Vagina (tissue), 2 donors: ENCODE data around the gene PAK1. TPM values are rescaled to one million over a fixed set of nuclear protein-coding genes. Genes with fewer than 3 reads are reported as not detected.

Experiments used
- DNase-seq, 2 donors: peaks; one replicate each; pipeline ENCODE4 v3.0.0-alpha.2; 2017; ENCODE audit errors: extremely low spot score in 2 of 2
- H3K27ac ChIP-seq: fragments of 200-600 bp; sonication (generic); one replicate; pipeline ENCODE4 v1.5.1; 2019
- H3K27me3 ChIP-seq: fragments of 200-600 bp; sonication (generic); one replicate; pipeline ENCODE4 v1.5.1; 2019
- H3K36me3 ChIP-seq, 2 donors: fragments of 200-600 bp; sonication (generic); one replicate each; pipeline ENCODE4 v1.5.1; 2017 to 2019
- H3K4me1 ChIP-seq: fragments of 200-600 bp; sonication (generic); one replicate; pipeline ENCODE4 v1.5.1; 2019
- H3K4me3 ChIP-seq, 2 donors: fragments of 200-600 bp; sonication (generic); 1 replicate in 1 of 2; 2 replicates in 1 of 2; pipeline ENCODE4 v1.5.1; 2016 to 2019
- H3K9me3 ChIP-seq: fragments of 200-600 bp; sonication (generic); one replicate; pipeline ENCODE4 v1.5.1; 2019
- CTCF ChIP-seq, 3 experiments: fragments of 450-650 bp in 2 of 3; fragments of 200-600 bp in 1 of 3; sonication (generic) in 1 of 3; IDR thresholded peaks; one replicate each; pipeline ENCODE4 v1.5.1; 2017 to 2019; ENCODE audit warnings: antibody characterized with exemption in 3 of 3, mild to moderate bottlenecking in 2 of 3, moderate library complexity in 2 of 3
- POLR2A ChIP-seq, 2 donors: fragments of 450-650 bp; IDR thresholded peaks; one replicate each; pipeline ENCODE4 v1.6.1; 2017; ENCODE audit warnings: antibody characterized with exemption in 2 of 2, mild to moderate bottlenecking in 2 of 2, moderate library complexity in 2 of 2
- POLR2AphosphoS5 ChIP-seq, 2 donors: sonication (generic); formaldehyde crosslinking; IDR thresholded peaks; one replicate each; pipeline ENCODE4 v1.9.0; 2017; ENCODE audit warnings: antibody characterized with exemption in 2 of 2, mild to moderate bottlenecking in 2 of 2, low read depth in 1 of 2; ENCODE audit not compliant: insufficient read depth in 1 of 2
- intact Hi-C: fragments of 100-400 bp; cut with DNase I; formaldehyde crosslinking; loops from one replicate; pipeline ENCODE4 v1.15.1; 2023
- total RNA-seq: library from RNA; depleted of rRNA; stranded (reverse); fragments of >200 nt; gene quantifications from one replicate; pipeline ENCODE4 v1.2.3, GENCODE V29; 2016

Gene PAK1
- total RNA-seq, 1 donor from 2014 or later: 43.5 TPM

DNA sequence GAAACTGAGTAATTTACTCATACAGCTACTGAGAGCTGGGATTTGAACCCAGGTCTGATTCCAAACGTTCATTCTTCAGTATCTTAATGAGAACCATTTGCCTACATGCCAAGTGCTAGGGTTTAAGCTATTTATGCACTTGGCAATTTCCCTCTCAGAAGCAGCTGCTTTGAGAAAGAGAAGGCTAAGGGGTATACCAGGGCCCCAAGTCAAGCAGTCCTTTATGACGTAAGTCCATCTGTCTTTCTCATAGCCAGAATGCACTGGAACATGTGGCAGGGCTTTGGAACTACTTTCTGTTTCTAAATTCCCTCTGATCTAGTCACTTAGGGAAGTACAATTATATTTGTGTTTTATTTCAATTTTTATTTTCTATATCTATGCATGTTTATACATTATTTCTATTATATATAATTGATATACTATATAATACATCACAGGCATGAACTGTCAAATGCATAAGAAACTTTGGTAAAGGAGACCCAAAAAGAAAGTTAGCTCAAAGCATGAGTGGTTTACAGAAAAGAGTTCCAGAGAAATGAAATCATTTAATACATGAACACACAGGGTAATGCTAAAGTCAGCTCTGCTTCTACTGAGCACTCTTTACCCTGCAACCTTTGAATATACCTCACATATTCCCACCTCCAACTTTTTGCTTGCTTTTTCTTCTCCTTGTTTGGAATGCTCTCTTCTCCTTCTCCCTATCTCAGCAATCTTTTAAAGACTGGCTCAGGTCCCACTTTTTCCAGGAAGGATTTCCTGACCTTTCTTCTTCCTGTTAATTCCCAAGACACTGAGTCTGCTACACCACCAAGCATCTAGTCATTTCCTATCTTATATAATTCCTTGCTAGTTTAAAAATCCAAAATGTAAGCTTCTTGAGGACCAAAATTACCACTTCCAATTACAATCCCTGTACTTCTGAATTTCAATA, 91.9 kb downstream of the PAK1 start:
- H3K27ac ChIP-seq: no peak overlapping the region
- intact Hi-C loops: no loop called here

GRCh38 chr11:77379934-77380333, 94.0 kb downstream of the PAK1 start:
- Histone ChIP-seq H3K9me3 (no peaks in the 10 kb centered on the region), H3K27me3 (no peaks in the 10 kb centered on the region), H3K4me1 (peaks cover 17% of the 10 kb centered on the region), H3K27ac (no peak overlapping the region), H3K4me3 (no peak overlapping the region), H3K36me3 (peaks cover 0 to 10% of the 10 kb centered on the region in 2 donors)
- no peak for TF ChIP-seq POLR2AphosphoS5 (IDR thresholded peaks at IDR 0.05; ENCODE audit: insufficient read depth in 1 of 2, low read depth in 1 of 2)
- TF ChIP-seq CTCF (IDR thresholded peaks at IDR 0.05): no peak
- no peak for TF ChIP-seq POLR2A (IDR thresholded peaks at IDR 0.05)
- no peak for DNase-seq
- intact Hi-C loops: no loop called here

More for the DNA sequence above, 91.9 kb downstream of the PAK1 start:
- DNase-seq: no peak
- Histone ChIP-seq H3K4me1 (peaks cover 23% of the 10 kb centered on the region), H3K4me3 (no peak overlapping the region), H3K36me3 (peaks cover 0 to 10% of the 10 kb centered on the region in 2 donors), H3K27me3 (no peaks in the 10 kb centered on the region), H3K9me3 (no peaks in the 10 kb centered on the region)
- TF ChIP-seq CTCF (IDR thresholded peaks at IDR 0.05) (no peak), POLR2A (IDR thresholded peaks at IDR 0.05) (no peak), POLR2AphosphoS5 (IDR thresholded peaks at IDR 0.05; ENCODE audit: insufficient read depth in 1 of 2, low read depth in 1 of 2) (no peak)

DNA sequence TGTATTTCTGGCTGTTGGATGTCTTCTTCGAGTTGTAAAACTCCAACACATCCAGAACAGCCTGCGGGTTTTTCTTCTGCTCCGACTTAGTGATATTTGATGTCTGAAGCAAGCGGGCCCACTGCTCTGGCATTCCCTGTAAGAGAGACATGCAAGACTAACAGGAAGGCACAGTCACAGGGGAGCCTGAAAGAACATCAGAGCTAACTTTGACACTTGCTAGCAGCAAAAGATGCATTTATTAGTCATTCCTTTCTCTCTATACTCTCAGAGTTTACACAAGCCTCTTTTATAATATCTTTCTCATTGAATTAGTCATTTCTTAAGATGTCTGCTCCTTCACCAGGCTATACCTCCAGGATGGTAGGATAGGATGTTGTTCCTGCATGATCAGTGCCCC, 94.6 kb downstream of the PAK1 start:
- Histone ChIP-seq H3K36me3 (peaks cover 0 to 10% of the 10 kb centered on the region in 2 donors), H3K4me3 (no peak overlapping the region), H3K9me3 (no peaks in the 10 kb centered on the region), H3K27ac (no peak overlapping the region), H3K4me1 (peaks cover 17% of the 10 kb centered on the region), H3K27me3 (no peaks in the 10 kb centered on the region)
- TF ChIP-seq POLR2AphosphoS5 (IDR thresholded peaks at IDR 0.05; ENCODE audit: insufficient read depth in 1 of 2, low read depth in 1 of 2) (no peak), CTCF (IDR thresholded peaks at IDR 0.05) (no peak), POLR2A (IDR thresholded peaks at IDR 0.05) (no peak)
- no peak for DNase-seq
- intact Hi-C loops: no loop called here

GRCh38 chr11:77377734-77378133, 96.2 kb downstream of the PAK1 start:
- no peak for TF ChIP-seq CTCF (IDR thresholded peaks at IDR 0.05)
- TF ChIP-seq POLR2A (IDR thresholded peaks at IDR 0.05): no peak
- TF ChIP-seq POLR2AphosphoS5 (IDR thresholded peaks at IDR 0.05; ENCODE audit: insufficient read depth in 1 of 2, low read depth in 1 of 2): no peak
- Histone ChIP-seq H3K4me1 (peaks cover 15% of the 10 kb centered on the region), H3K27ac (no peak overlapping the region), H3K9me3 (no peaks in the 10 kb centered on the region), H3K36me3 (peaks cover 0 to 10% of the 10 kb centered on the region in 2 donors), H3K4me3 (no peak overlapping the region), H3K27me3 (no peaks in the 10 kb centered on the region)
- intact Hi-C loops: no loop called here
- DNase-seq: no peak

DNA sequence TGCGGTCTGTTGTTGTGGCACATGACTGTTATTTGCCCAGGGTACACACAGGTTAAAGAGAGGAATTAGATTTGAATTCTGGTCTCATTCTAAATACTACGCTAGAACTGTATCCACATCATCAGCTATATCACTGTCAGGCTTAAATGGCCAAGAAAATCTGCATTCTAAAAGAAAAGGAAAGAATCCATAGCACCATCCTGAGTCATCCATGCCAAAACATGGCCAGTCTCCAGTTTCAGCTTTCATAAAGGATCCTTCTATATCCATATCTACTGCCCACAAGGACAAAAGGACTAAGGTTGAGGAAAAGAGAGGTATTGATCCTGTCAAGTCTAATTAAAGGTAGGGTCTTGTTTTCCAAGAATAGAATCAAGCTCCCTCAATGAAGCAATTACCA, 98.8 kb downstream of the PAK1 start:
- DNase-seq: no peak
- Histone ChIP-seq H3K27me3 (no peaks in the 10 kb centered on the region), H3K4me3 (no peak overlapping the region), H3K9me3 (no peaks in the 10 kb centered on the region), H3K36me3 (peaks cover 0 to 10% of the 10 kb centered on the region in 2 donors), H3K27ac (no peak overlapping the region), H3K4me1 (no peaks in the 10 kb centered on the region)
- TF ChIP-seq CTCF (IDR thresholded peaks at IDR 0.05) (no peak), POLR2A (IDR thresholded peaks at IDR 0.05) (no peak), POLR2AphosphoS5 (IDR thresholded peaks at IDR 0.05; ENCODE audit: insufficient read depth in 1 of 2, low read depth in 1 of 2) (no peak)
- intact Hi-C loops: no loop called here
